Parathyroid adenoma (tissue), 2 donors: Measurements from ENCODE around the gene OTULIN.

Source experiments
- H2AFZ ChIP-seq: fragments of 300-600 bp; sonication (generic); one replicate; pipeline ENCODE4 v1.7.0; 2017; ENCODE audit warnings: antibody characterized with exemption, mild to moderate bottlenecking
- H3K27ac ChIP-seq: fragments of 300-600 bp; sonication (generic); one replicate; pipeline ENCODE4 v1.7.0; 2017
- H3K27me3 ChIP-seq: fragments of 300-600 bp; sonication (generic); one replicate; pipeline ENCODE4 v1.7.0; 2017; ENCODE audit warnings: low read length; ENCODE audit not compliant: control insufficient read depth, insufficient read depth
- H3K36me3 ChIP-seq: fragments of 300-600 bp; sonication (generic); one replicate; pipeline ENCODE4 v1.7.0; 2017; ENCODE audit warnings: low read length; ENCODE audit not compliant: control insufficient read depth, insufficient read depth
- H3K4me1 ChIP-seq: fragments of 300-600 bp; sonication (generic); one replicate; pipeline ENCODE4 v1.7.0; 2017; ENCODE audit warnings: control low read depth
- H3K4me2 ChIP-seq: fragments of 300-600 bp; sonication (generic); one replicate; pipeline ENCODE4 v1.7.0; 2017; ENCODE audit warnings: low read length
- H3K4me3 ChIP-seq: fragments of 300-600 bp; sonication (generic); one replicate; pipeline ENCODE4 v1.7.0; 2017; ENCODE audit warnings: low read depth, low read length
- H3K79me2 ChIP-seq: fragments of 300-600 bp; sonication (generic); one replicate; pipeline ENCODE4 v1.7.0; 2017; ENCODE audit warnings: control low read depth
- H3K9ac ChIP-seq: fragments of 300-600 bp; sonication (generic); one replicate; pipeline ENCODE4 v1.7.0; 2017; ENCODE audit warnings: mild to moderate bottlenecking
- H3K9me3 ChIP-seq: fragments of 300-600 bp; sonication (generic); one replicate; pipeline ENCODE4 v1.7.0; 2017; ENCODE audit warnings: low read length; ENCODE audit not compliant: control insufficient read depth
- TF ChIP-seq, protein P1 (sequence below): fragments of 300-600 bp; sonication (generic); IDR thresholded peaks from one replicate; pipeline ENCODE4 v1.7.0; 2017; ENCODE audit warnings: antibody characterized with exemption, mild to moderate bottlenecking
- donor health status: primary hyperparathyroidism.

OTULIN gene

DNA sequence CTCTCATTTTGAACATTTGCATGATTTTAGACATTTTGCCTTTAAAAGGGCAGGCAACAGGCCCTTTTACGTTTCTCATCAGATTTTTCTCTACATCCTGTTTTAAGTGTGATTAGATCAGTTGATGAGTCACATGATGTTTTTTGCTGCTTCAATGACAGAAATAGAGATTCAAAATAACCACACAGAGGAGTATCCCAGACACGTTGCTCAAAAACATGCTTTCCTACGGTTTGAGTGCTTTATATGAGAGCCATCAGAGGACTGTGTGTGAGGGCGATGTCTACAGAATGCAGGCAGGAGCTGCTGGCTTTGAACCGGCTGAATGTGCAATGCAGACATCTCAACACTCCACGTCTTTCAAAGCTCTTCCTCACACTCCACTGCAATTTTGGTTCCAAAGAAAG lies 42.1 kb downstream of the OTULIN start:
- Histone ChIP-seq H3K4me1 (peaks cover 17% of the 10 kb centered on the region), H3K79me2 (no peaks in the 10 kb centered on the region), H3K4me2 (peak overlapping the region; percentile 3), H3K4me3 (no peak overlapping the region), H3K27me3 (no peaks in the 10 kb centered on the region), H2AFZ (no peak overlapping the region), H3K27ac (peak overlapping the region; percentile 69), H3K9ac (no peak overlapping the region), H3K9me3 (no peaks in the 10 kb centered on the region), H3K36me3 (no peaks in the 10 kb centered on the region)
- TF ChIP-seq, protein P1, sequence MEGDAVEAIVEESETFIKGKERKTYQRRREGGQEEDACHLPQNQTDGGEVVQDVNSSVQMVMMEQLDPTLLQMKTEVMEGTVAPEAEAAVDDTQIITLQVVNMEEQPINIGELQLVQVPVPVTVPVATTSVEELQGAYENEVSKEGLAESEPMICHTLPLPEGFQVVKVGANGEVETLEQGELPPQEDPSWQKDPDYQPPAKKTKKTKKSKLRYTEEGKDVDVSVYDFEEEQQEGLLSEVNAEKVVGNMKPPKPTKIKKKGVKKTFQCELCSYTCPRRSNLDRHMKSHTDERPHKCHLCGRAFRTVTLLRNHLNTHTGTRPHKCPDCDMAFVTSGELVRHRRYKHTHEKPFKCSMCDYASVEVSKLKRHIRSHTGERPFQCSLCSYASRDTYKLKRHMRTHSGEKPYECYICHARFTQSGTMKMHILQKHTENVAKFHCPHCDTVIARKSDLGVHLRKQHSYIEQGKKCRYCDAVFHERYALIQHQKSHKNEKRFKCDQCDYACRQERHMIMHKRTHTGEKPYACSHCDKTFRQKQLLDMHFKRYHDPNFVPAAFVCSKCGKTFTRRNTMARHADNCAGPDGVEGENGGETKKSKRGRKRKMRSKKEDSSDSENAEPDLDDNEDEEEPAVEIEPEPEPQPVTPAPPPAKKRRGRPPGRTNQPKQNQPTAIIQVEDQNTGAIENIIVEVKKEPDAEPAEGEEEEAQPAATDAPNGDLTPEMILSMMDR, result no peak

DNA sequence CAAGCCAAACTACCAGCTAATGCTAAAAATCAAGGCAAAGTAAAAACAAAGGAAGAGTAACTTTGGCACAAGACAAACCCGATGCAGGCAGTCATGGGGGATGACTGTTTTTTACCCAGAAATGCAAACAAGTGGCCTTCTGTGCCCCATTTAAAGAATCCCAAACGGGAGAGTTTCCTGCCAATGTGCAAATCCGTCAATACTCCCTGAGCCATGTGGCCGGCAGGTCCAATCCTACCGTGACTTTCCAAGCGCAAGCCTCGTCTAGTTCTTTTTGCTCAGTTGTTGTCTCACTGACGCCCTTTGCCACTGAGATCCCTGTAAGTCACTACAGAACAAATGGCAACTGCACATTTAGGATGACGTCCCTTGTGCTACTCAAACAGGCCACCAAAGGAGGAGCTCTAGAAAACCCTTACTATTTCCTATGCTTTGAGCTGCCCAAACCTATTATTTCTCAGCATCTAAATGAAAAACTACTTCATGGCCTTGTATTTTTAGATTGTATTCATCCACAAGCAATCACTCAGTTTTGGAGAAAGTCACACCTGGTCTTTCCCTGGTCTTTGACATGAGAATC lies 43.4 kb downstream of the OTULIN start:
- Histone ChIP-seq H3K4me1 (peaks cover 17% of the 10 kb centered on the region), H2AFZ (no peak overlapping the region), H3K36me3 (no peaks in the 10 kb centered on the region), H3K4me3 (no peak overlapping the region), H3K79me2 (no peaks in the 10 kb centered on the region), H3K4me2 (no peak overlapping the region), H3K27ac (peak overlapping the region; percentile 69), H3K9me3 (no peaks in the 10 kb centered on the region), H3K9ac (no peak overlapping the region), H3K27me3 (no peaks in the 10 kb centered on the region)
- TF ChIP-seq, protein P1, result no peak

DNA sequence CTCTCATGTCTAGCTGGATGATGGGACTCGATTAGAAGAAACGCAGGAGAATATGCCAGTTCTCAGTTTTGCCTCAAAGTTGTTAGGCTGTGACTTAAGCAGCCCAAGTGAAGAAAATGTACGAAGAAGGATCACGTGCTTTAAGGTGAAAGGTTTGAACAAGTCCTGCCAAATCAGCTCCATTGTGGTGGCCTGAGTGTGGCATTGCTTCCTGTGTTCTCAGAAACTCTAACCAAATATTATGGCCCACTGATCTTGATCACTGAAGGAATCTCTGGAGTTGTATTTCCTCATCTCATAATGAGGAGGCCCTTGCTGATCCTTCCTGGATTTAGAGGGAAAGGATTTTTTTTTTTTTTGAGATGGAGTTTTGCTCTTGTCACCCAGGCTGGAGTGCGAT lies 44.0 kb downstream of the OTULIN start:
- Histone ChIP-seq H3K9me3 (no peaks in the 10 kb centered on the region), H3K4me1 (peaks cover 17% of the 10 kb centered on the region), H2AFZ (no peak overlapping the region), H3K4me3 (no peak overlapping the region), H3K36me3 (no peaks in the 10 kb centered on the region), H3K27me3 (no peaks in the 10 kb centered on the region), H3K27ac (no peak overlapping the region), H3K79me2 (no peaks in the 10 kb centered on the region), H3K4me2 (no peak overlapping the region), H3K9ac (no peak overlapping the region)
- TF ChIP-seq, protein P1, result no peak

DNA sequence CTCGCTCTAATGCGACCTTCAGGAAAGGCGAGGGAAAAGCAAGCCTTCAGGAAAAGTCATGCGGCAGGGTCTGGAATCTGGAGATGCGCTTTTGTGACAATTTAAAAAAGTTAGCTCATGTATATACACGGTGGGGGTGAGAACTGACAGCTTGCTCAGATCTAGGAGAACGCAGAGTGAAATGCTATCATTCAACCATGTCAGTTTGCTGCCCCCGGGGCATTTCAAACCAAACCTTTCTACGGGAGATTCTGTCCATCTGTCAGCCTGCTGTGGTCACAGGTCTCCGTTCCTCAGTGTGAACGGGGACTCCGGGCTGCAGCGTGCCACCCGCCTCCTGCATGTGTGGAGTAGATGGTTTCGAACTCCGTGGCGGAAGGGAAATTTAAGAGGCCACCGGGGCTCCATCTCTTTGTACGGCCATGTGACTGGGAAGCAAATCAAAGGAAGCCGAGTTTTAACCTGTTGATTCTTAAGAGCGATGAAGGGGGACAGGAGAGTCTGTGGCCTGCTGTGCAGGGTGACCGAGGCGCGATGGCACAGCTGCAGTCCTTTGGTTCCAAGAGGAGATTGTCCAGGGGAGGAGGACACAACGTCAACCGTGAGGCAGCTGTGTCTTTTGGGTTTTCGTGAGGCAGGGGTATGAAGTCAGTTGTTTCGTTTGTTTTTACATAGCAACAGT lies 45.9 kb downstream of the OTULIN start:
- no peaks in the 10 kb centered on the region for H3K9me3 ChIP-seq
- H3K4me3 ChIP-seq, result no peak overlapping the region
- H2AFZ ChIP-seq, result no peak overlapping the region
- no peak overlapping the region for H3K4me2 ChIP-seq
- H3K9ac ChIP-seq, result no peak overlapping the region
- H3K4me1 ChIP-seq, result peaks cover 17% of the 10 kb centered on the region
- no peak overlapping the region for H3K27ac ChIP-seq
- TF ChIP-seq, protein P1, result no peak
- no peaks in the 10 kb centered on the region for H3K36me3 ChIP-seq
- H3K79me2 ChIP-seq, result no peaks in the 10 kb centered on the region
- no peaks in the 10 kb centered on the region for H3K27me3 ChIP-seq

DNA sequence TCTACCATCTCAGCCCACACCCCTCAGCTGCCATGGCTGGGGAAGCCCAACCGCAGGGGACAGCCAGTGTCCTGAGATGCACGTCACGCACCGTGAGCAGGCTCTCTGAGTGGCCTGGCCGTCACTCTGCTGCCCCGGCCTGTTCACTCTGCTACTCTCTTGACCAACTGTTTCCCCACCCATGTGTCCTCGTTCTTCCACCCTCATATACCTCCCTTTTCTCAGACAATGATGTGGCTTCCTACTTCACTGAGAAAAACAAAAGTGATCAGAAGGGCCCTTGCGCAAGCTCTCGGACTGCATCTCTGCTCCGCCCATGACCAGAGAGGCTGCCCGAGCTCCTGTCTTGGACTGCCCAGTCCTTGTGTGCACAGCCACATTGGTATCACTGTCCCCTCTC lies 47.6 kb downstream of the OTULIN start:
- no peak overlapping the region for H3K4me2 ChIP-seq
- no peaks in the 10 kb centered on the region for H3K36me3 ChIP-seq
- TF ChIP-seq, protein P1, result no peak
- H3K27ac ChIP-seq, result no peak overlapping the region
- no peaks in the 10 kb centered on the region for H3K79me2 ChIP-seq
- no peak overlapping the region for H3K9ac ChIP-seq
- H3K27me3 ChIP-seq, result no peaks in the 10 kb centered on the region
- no peaks in the 10 kb centered on the region for H3K9me3 ChIP-seq
- peaks cover 6% of the 10 kb centered on the region for H3K4me1 ChIP-seq
- H3K4me3 ChIP-seq, result no peak overlapping the region
- no peak overlapping the region for H2AFZ ChIP-seq
